Psoas muscle (tissue), 8 donors: ENCODE data around the gene HPGDS. TPM values are rescaled to one million over a fixed set of nuclear protein-coding genes. Genes with fewer than 3 reads are reported as not detected.

ENCODE experiments used
- ATAC-seq, 4 donors: fragments of 200-7000 bp; cut with Tn5 transposase; one replicate each; pipeline ENCODE4 v1.9.1; 2020; ENCODE audit warnings: moderate library complexity in 3 of 4, mild to moderate bottlenecking in 2 of 4
- DNase-seq, 2 donors: peaks; one replicate each; pipeline ENCODE4 v3.0.0-alpha.2; 2020
- H3K27ac ChIP-seq: fragments of 200-600 bp; one replicate; pipeline ENCODE4 v1.8.0; 2022
- H3K27me3 ChIP-seq, 3 donors: fragments of 200-600 bp in 1 of 3; one replicate each; pipeline versions ENCODE4 v1.6.1 to v1.8.0; 2013 to 2022; ENCODE audit warnings: low read length in 2 of 3, mild to moderate bottlenecking in 2 of 3, moderate library complexity in 1 of 3; ENCODE audit not compliant: insufficient read depth in 3 of 3
- H3K36me3 ChIP-seq, 2 donors: fragments of 200-600 bp in 1 of 2; one replicate each; pipeline versions ENCODE4 v1.6.1 to v1.8.0; 2013 to 2022; ENCODE audit warnings: low read depth in 1 of 2, mild to moderate bottlenecking in 1 of 2, moderate library complexity in 1 of 2; ENCODE audit not compliant: insufficient read depth in 1 of 2
- H3K4me1 ChIP-seq: fragments of 200-600 bp; one replicate; pipeline ENCODE4 v1.8.0; 2022
- H3K4me3 ChIP-seq: fragments of 200-600 bp; one replicate; pipeline ENCODE4 v1.8.0; 2022; ENCODE audit warnings: mild to moderate bottlenecking
- H3K9me3 ChIP-seq: fragments of 200-600 bp; one replicate; pipeline ENCODE4 v1.8.0; 2022
- CTCF ChIP-seq: fragments of 200-600 bp; IDR thresholded peaks from one replicate; pipeline ENCODE4 v1.8.0; 2022; ENCODE audit warnings: antibody characterized with exemption
- WGBS, 3 donors: extraction: QIAGEN DNeasy Blood & Tissue Kit; methylation state at CpG; one replicate each; pipeline versions ENCODE4 v1.1.6 to v1.1.7; 2013; 5-methylcytosine and 5-hydroxymethylcytosine counted together
- intact Hi-C, 2 donors: fragments of 100-400 bp; cut with DNase I; formaldehyde crosslinking; loops; one replicate each; pipeline versions ENCODE4 v1.11.0 to v1.14.2; 2022
- polyA plus RNA-seq, 3 donors: library from polyadenylated mRNA; stranded (reverse); fragments of 200-250 nt; gene quantifications; one replicate each; pipeline ENCODE4 v1.2.3, GENCODE V29; 2013
- total RNA-seq, 4 donors: library from RNA; stranded (reverse); fragmentation: NEBNext Ultra II Directional in 2 of 4; extraction: Animal tissue kit (Norgen Biotek cat#: 25700) in 2 of 4; gene quantifications; one replicate each; pipeline versions ENCODE4 v1.2.1 to v1.2.4, GENCODE V29; 2021 to 2023
- donor health status: healthy with polysubstance abuse.
- donor health status: DM: no; HTN: no; CAD: no; lungs with moderate emphysema.
- donor health status: Bipolar disorder and iron deficiency.
- donor health status: healthy.
- donor health status: DM: yes; HTN: yes; CAD: no.
- donor health status: DM: no; HTN: no; CAD: no.
- donor health status: DM: no; HTN: no; CAD: no.
- donor health status: DM: yes; HTN: yes; CAD: no.

Gene HPGDS
- total and polyA plus RNA-seq, 7 donors = 0.06 to 0.79 (median 0.39) TPM

DNA sequence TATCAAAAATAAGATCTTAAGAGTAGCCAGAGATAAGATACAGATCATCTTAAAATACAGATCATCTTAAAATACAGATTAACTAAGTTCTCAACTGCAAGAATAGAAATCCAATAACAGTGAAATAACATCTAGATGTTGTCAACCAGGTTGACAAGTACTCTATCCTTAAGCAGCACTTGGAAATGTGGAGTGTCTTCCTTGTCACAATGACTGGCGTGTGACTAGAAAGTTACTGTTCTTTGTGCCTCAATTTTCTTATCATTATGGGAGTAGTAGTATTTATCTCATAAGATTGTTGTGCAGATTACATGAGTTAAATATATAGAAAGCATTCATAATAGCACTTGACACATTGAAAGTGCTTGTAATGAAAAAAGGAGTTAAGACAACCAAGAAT, 25.8 kb upstream of the HPGDS start:
- no peaks in the 10 kb centered on the region for H3K9me3 ChIP-seq
- intact Hi-C loops = no loop called here
- no peaks in the 10 kb centered on the region for H3K36me3 ChIP-seq
- no peak for ATAC-seq
- H3K27me3 ChIP-seq = no peaks in the 10 kb centered on the region
- DNase-seq = no peak
- H3K4me1 ChIP-seq = no peaks in the 10 kb centered on the region
- H3K4me3 ChIP-seq = no peak overlapping the region
- no peak for TF ChIP-seq CTCF
- WGBS, 3 donors = 90 to 100% (median 98%) methylated on average over 1 of the region's 1 CpG
- no peak overlapping the region for H3K27ac ChIP-seq

DNA sequence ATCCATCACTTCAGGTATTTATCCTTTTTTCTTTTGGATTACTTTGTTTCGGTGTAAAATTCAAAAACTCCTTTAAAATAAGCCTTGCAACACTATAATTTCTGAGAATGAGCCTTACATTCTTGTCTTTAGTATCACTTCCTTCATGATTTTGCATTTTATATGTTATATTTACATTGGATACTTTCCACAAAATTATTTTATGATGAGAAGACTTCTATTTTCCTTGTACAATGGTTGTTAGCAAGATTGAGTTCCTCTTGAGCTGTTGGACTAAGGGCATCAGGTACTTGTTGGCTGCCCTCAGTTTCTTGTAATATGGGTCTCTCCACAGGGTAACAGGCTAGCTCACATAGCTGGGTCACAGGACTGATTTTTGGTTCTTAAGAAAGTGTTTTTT, 22.7 kb upstream of the HPGDS start:
- no peak overlapping the region for H3K4me3 ChIP-seq
- no peak for ATAC-seq
- no peaks in the 10 kb centered on the region for H3K27me3 ChIP-seq
- H3K27ac ChIP-seq = no peak overlapping the region
- H3K36me3 ChIP-seq = no peaks in the 10 kb centered on the region
- DNase-seq = no peak
- H3K4me1 ChIP-seq = no peaks in the 10 kb centered on the region
- H3K9me3 ChIP-seq = no peaks in the 10 kb centered on the region
- no peak for TF ChIP-seq CTCF
- 89 to 93% (median 92%) methylated on average over 1 of the region's 1 CpG for WGBS, 3 donors
- intact Hi-C loops = no loop called here

DNA sequence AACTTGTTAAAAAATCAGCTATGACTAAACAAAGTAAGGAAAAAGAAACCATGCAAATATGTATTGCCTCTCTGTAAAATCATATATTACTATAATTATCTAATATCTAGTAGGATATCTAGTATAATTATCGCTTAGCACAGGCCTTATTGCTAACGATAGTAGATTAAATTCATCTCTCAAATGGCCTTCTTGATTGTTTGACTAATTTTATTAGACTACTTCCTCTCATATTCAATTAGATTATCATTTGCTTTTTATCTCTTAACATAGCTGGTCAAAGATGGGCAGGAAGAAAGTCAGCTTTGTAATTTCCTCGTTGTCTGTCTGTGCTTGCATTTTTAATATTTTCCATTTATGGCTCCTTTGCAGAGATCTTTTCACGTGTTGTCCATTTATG, 21.9 kb upstream of the HPGDS start:
- WGBS, 3 donors = 81 to 83% (median 82%) methylated on average over 4 of the region's 4 CpGs
- Histone ChIP-seq H3K4me1 (no peaks in the 10 kb centered on the region), H3K4me3 (no peak overlapping the region), H3K27ac (no peak overlapping the region), H3K9me3 (no peaks in the 10 kb centered on the region), H3K36me3 (no peaks in the 10 kb centered on the region), H3K27me3 (no peaks in the 10 kb centered on the region)
- TF ChIP-seq CTCF = no peak
- intact Hi-C loops = no loop called here
- DNase-seq = no peak
- no peak for ATAC-seq

DNA sequence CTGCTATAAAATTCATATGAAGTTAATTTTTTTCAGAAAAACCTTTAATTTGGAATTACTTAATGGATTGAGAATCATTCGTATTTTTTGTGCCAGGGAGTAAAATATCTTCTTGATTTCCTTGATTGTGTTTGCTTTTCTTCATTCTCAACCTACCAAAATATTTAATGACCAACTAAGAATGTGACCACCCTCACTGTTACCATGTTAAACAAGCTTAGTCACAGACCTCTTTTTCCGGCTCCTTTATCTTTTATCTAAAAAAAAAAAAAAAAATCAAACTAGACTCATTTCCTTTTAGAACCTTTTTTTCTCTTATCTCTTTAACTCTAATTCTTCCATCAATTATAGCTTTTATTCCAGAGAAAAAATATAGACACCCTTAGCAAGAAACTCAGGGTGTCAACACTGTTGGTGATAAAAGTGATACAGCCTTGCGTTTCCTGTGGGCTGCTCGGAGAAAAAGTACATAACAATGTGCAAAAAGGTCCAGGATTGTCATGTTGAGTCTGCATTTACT, 20.6 kb upstream of the HPGDS start:
- Histone ChIP-seq H3K4me3 (no peak overlapping the region), H3K27ac (no peak overlapping the region), H3K27me3 (no peaks in the 10 kb centered on the region), H3K9me3 (no peaks in the 10 kb centered on the region), H3K36me3 (no peaks in the 10 kb centered on the region), H3K4me1 (no peaks in the 10 kb centered on the region)
- DNase-seq = no peak
- TF ChIP-seq CTCF = no peak
- 86 to 94% (median 91%) methylated on average over 4 of the region's 4 CpGs for WGBS, 3 donors
- intact Hi-C loops = no loop called here
- ATAC-seq = no peak

- DNase-seq (no peak), ATAC-seq (no peak)
- TF ChIP-seq CTCF = no peak
- Histone ChIP-seq H3K27ac (no peak overlapping the region), H3K4me1 (no peaks in the 10 kb centered on the region), H3K27me3 (no peaks in the 10 kb centered on the region), H3K9me3 (no peaks in the 10 kb centered on the region), H3K36me3 (no peaks in the 10 kb centered on the region), H3K4me3 (no peak overlapping the region)
- intact Hi-C loops = no loop called here
- WGBS, 3 donors = 54 to 67% (median 65%) methylated on average over 4 of the region's 4 CpGs
Measured at GRCh38 chr4:94359838-94360237, 17.2 kb upstream of the HPGDS start.
